ENCODE data around the gene RHBDD1.

DNA sequence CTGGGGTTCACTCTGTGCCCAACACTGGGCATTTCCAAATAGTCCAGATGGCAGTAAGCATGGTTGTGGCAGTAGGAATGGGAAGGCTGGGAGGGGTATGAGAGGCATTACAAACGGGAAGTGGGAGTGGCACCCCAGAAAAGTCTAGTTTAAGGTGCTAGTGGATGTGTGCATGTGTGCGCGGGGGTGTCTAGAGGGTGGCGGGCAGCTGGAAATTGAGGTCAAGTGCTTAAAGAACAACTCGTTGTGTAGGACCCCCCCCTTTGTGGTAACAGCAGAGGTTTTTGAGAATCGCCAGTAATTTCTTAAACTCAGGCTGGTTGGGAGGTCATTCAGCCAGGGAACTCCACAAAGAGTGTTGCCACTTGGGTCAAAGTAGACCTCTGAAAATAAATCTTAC is 69.9 kb downstream of the RHBDD1 start:
- TF ChIP-seq, protein P1, sequence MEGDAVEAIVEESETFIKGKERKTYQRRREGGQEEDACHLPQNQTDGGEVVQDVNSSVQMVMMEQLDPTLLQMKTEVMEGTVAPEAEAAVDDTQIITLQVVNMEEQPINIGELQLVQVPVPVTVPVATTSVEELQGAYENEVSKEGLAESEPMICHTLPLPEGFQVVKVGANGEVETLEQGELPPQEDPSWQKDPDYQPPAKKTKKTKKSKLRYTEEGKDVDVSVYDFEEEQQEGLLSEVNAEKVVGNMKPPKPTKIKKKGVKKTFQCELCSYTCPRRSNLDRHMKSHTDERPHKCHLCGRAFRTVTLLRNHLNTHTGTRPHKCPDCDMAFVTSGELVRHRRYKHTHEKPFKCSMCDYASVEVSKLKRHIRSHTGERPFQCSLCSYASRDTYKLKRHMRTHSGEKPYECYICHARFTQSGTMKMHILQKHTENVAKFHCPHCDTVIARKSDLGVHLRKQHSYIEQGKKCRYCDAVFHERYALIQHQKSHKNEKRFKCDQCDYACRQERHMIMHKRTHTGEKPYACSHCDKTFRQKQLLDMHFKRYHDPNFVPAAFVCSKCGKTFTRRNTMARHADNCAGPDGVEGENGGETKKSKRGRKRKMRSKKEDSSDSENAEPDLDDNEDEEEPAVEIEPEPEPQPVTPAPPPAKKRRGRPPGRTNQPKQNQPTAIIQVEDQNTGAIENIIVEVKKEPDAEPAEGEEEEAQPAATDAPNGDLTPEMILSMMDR (IDR thresholded peaks at IDR 0.05), result no peak
- TF ChIP-seq POLR2A (IDR thresholded peaks at IDR 0.05), result no peak
